ENCODE measurements around the gene ZDHHC21. TPM values are rescaled to one million over a fixed set of nuclear protein-coding genes. Genes with fewer than 3 reads are reported as not detected.

The ZDHHC21 gene
- total and polyA plus RNA-seq, 2 of the 8 experiments (the other 6 are each of a cell fraction or from before 2014, with no cell fraction given): 1.9 to 6.0 TPM

DNA sequence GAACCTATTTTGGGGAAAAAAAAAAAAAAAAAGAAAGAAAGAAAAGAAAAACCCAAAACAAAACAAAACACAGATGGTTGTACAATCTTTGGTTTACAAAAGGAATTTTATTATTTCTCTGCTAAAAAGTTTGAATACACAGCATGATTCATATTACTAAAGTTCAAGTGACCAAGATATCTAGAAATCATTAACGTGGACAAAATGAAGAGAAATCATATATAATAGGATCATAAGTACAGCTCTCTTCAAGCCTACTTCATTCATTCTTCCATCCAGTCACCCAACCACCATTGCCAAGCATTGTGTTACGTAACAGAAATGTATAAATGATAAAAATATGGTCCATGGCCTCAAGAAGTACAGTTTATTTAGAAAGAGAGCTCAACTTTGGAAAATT lies 52.9 kb downstream of the ZDHHC21 start (continued):
- TF ChIP-seq CHD7 (IDR thresholded peaks at IDR 0.05; ENCODE audit: insufficient replicate concordance, low read length) (no peak), GTF2F1 (IDR thresholded peaks at IDR 0.05; ENCODE audit: borderline replicate concordance, low read depth, low read length) (no peak)
